Upper lobe of right lung (tissue), 1 donor: ENCODE measurements around the gene SMAD7. TPM values are rescaled to one million over a fixed set of nuclear protein-coding genes. Genes with fewer than 3 reads are reported as not detected.

Experiments
- ATAC-seq: fragments of 200-7000 bp; cut with Tn5 transposase; one replicate; pipeline ENCODE4 v1.9.1; 2020; ENCODE audit warnings: mild to moderate bottlenecking, moderate library complexity
- DNase-seq: peaks from one replicate; pipeline ENCODE4 v3.0.0-alpha.2; 2020
- H3K27ac ChIP-seq: fragments of 200-600 bp; one replicate; pipeline ENCODE4 v1.8.0; 2022
- H3K27me3 ChIP-seq: fragments of 200-600 bp; one replicate; pipeline ENCODE4 v1.8.0; 2022; ENCODE audit warnings: mild to moderate bottlenecking
- H3K36me3 ChIP-seq: fragments of 200-600 bp; one replicate; pipeline ENCODE4 v1.8.0; 2022
- H3K4me1 ChIP-seq: fragments of 200-600 bp; one replicate; pipeline ENCODE4 v1.8.0; 2022
- H3K4me3 ChIP-seq: fragments of 200-600 bp; one replicate; pipeline ENCODE4 v1.8.0; 2022; ENCODE audit warnings: mild to moderate bottlenecking
- H3K9me3 ChIP-seq: fragments of 200-600 bp; one replicate; pipeline ENCODE4 v1.8.0; 2022
- intact Hi-C: fragments of 100-400 bp; cut with DNase I; formaldehyde crosslinking; loops from one replicate; pipeline ENCODE4 v1.11.0; 2022
- total RNA-seq: library from RNA; stranded (reverse); fragmentation: NEBNext Ultra II Directional; extraction: Animal tissue kit (Norgen Biotek cat#: 25700); gene quantifications from one replicate; pipeline ENCODE4 v1.2.1, GENCODE V29; 2021
- TF ChIP-seq, protein P1 (sequence below): fragments of 200-600 bp; IDR thresholded peaks from one replicate; pipeline ENCODE4 v1.8.0; 2022; ENCODE audit warnings: antibody characterized with exemption
- donor health status: DM: no; HTN: yes; CAD: no; lungs with severe emphysema.

Gene SMAD7
- total RNA-seq, 1 donor from 2014 or later: 68.9 TPM

DNA sequence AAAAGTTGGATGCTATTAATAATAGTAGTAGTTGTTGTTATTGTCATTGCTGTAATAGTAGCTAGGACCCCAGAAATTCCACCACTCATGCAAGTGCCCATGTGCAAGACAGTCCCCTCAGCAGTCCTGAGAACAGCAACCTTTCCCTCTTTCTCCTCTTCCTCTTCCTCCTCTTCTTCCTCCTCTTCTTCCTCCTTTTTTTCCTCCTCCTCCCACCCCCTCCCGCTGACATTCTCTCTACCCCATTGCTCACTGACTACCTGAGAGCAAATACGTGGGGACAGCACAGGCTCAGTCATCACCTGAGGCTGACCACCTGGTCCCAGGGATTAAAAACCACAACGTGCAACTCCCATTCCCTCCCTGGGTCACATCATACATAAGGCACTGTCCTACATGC is 41.8 kb downstream of the SMAD7 start:
- no peaks in the 10 kb centered on the region for H3K36me3 ChIP-seq
- H3K9me3 ChIP-seq: no peaks in the 10 kb centered on the region
- no peaks in the 10 kb centered on the region for H3K4me1 ChIP-seq
- DNase-seq (no peak), ATAC-seq (no peak)
- intact Hi-C loops: no loop called here
- TF ChIP-seq, protein P1, sequence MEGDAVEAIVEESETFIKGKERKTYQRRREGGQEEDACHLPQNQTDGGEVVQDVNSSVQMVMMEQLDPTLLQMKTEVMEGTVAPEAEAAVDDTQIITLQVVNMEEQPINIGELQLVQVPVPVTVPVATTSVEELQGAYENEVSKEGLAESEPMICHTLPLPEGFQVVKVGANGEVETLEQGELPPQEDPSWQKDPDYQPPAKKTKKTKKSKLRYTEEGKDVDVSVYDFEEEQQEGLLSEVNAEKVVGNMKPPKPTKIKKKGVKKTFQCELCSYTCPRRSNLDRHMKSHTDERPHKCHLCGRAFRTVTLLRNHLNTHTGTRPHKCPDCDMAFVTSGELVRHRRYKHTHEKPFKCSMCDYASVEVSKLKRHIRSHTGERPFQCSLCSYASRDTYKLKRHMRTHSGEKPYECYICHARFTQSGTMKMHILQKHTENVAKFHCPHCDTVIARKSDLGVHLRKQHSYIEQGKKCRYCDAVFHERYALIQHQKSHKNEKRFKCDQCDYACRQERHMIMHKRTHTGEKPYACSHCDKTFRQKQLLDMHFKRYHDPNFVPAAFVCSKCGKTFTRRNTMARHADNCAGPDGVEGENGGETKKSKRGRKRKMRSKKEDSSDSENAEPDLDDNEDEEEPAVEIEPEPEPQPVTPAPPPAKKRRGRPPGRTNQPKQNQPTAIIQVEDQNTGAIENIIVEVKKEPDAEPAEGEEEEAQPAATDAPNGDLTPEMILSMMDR: no peak
- no peak overlapping the region for H3K4me3 ChIP-seq
- H3K27me3 ChIP-seq: no peaks in the 10 kb centered on the region
- H3K27ac ChIP-seq: no peak overlapping the region

- no peak overlapping the region for H3K27ac ChIP-seq
- H3K36me3 ChIP-seq: no peaks in the 10 kb centered on the region
- TF ChIP-seq, protein P1: no peak
- no peaks in the 10 kb centered on the region for H3K27me3 ChIP-seq
- no peak overlapping the region for H3K4me3 ChIP-seq
- intact Hi-C loops: no loop called here
- no peak for ATAC-seq
- no peak for DNase-seq
- no peaks in the 10 kb centered on the region for H3K9me3 ChIP-seq
- H3K4me1 ChIP-seq: peaks cover 20% of the 10 kb centered on the region
Observed at GRCh38 chr18:48905513-48905912, 45.3 kb downstream of the SMAD7 start.

DNA sequence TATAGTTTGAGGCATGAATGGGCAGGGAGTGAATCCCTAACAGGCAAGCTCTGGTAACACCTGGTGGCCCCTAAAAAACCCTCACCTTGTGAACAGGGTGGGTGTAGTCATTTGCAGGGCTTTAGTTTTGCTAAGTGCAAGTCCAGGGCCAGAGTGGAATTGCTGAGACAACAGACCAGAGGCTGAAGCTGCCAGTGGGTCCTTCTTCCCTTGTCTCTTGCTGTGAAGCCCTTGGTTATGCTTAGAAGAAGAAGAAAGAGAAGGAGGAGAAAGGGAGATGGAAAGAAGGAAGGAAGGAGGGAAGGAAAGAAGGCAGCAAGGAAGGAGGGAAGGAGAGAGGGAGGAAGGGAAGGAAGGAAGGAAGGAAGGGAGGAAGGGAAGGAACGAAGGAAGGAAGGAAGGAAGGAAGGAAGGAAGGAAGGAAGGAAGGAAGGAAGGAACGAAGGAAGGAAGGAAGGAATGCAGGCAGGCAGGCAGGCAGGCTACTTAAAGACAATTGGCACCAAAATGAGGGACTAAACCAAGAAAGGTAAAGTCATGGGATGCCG is 45.8 kb downstream of the SMAD7 start:
- TF ChIP-seq, protein P1: no peak
- H3K4me3 ChIP-seq: no peak overlapping the region
- DNase-seq (no peak), ATAC-seq (no peak)
- H3K4me1 ChIP-seq: peaks cover 20% of the 10 kb centered on the region
- H3K27ac ChIP-seq: no peak overlapping the region
- H3K36me3 ChIP-seq: no peaks in the 10 kb centered on the region
- no peaks in the 10 kb centered on the region for H3K27me3 ChIP-seq
- no peaks in the 10 kb centered on the region for H3K9me3 ChIP-seq
- intact Hi-C loops: no loop called here

DNA sequence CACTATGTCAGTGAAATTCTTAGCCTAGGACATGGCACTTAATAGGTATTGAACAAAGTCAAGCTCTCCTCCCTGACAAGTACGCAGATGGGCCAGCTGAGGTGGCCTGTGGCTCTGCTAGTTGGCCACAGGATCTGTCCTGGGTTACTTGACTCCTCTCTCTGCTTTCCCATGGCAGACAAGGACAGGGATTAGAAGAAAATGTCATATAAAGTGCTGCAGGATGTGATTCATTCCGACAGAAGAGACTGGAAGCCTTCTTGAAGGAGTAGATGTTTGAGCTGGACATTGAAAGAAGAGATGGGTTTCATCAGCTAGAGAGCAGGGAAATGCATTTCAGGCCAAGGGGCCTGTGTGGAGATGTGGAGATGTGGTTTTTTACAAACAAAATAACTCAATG is 46.7 kb downstream of the SMAD7 start:
- DNase-seq (no peak), ATAC-seq (no peak)
- Histone ChIP-seq H3K4me3 (no peak overlapping the region), H3K36me3 (no peaks in the 10 kb centered on the region), H3K27me3 (no peaks in the 10 kb centered on the region), H3K9me3 (no peaks in the 10 kb centered on the region), H3K4me1 (peaks cover 20% of the 10 kb centered on the region), H3K27ac (no peak overlapping the region)
- intact Hi-C loops: no loop called here
- TF ChIP-seq, protein P1: no peak

- DNase-seq (no peak), ATAC-seq (peak; percentile 27)
- TF ChIP-seq, protein P1: no peak
- Histone ChIP-seq H3K4me1 (peaks cover 20% of the 10 kb centered on the region), H3K27ac (peak overlapping the region; percentile 76), H3K27me3 (no peaks in the 10 kb centered on the region), H3K9me3 (no peaks in the 10 kb centered on the region), H3K36me3 (no peaks in the 10 kb centered on the region), H3K4me3 (no peak overlapping the region)
- intact Hi-C loops: no loop called here
Observed at GRCh38 chr18:48902856-48903601, 47.7 kb downstream of the SMAD7 start.
